Fibroblast of skin of right quadriceps (primary cell): Measurements from ENCODE around the gene HM13.
A peak's percentile ranks its signal among the peaks of the same experiment; 100 is the strongest.
"Not testable (repeated sequence)": the region's sequence is repeated elsewhere in the genome, so short reads cannot be mapped to it uniquely, and the experiment has no call there.

Experiments
- DNase-seq: peaks from one replicate; pipeline ENCODE4 v3.0.0-alpha.2; 2013

Gene HM13

GRCh38 chr20:31514154-31515071 is at the start of gene HM13:
Gene HM13, plus strand, starts transcription at chr20:31514442. Its CDS starts 110 bp downstream, at chr20:31514552.
- peak; percentile 88 for DNase-seq

GRCh38 chr20:31470946-31471345 is 43.3 kb upstream of the HM13 start:
- DNase-seq, result not testable (repeated sequence)

- DNase-seq, result no peak
These were observed 41.6 kb upstream of the HM13 start for GRCh38 chr20:31472395-31473330.

GRCh38 chr20:31473331-31474096 is 40.7 kb upstream of the HM13 start:
- no peak for DNase-seq

- no peak for DNase-seq
These were observed 40.2 kb upstream of the HM13 start for GRCh38 chr20:31474097-31474436.

- DNase-seq, result no peak
These were observed 39.3 kb upstream of the HM13 start, which contains the start of the genes DEFB124 and REM1 for GRCh38 chr20:31474758-31475427. Gene DEFB124, minus strand, starts transcription at chr20:31475127. Its CDS starts 2,114 bp downstream, at chr20:31473013. Gene REM1, plus strand, starts transcription at chr20:31475288. Its CDS starts 1,158 bp downstream, at chr20:31476446.

GRCh38 chr20:31475472-31476293 is 38.6 kb upstream of the HM13 start:
- DNase-seq, result no peak

GRCh38 chr20:31476294-31476585 is 38.0 kb upstream of the HM13 start:
- DNase-seq, result no peak

GRCh38 chr20:31476643-31477215 is 37.5 kb upstream of the HM13 start:
- DNase-seq, result no peak

GRCh38 chr20:31484001-31484400 is 30.2 kb upstream of the HM13 start:
- peak; percentile 19 for DNase-seq

GRCh38 chr20:31485450-31486339 is 28.5 kb upstream of the HM13 start:
- peak; percentile 75 for DNase-seq

GRCh38 chr20:31488115-31488514 is 26.1 kb upstream of the HM13 start:
- no peak for DNase-seq

- no peak for DNase-seq
These were observed 25.1 kb upstream of the HM13 start for GRCh38 chr20:31489152-31489551.

- DNase-seq, result no peak
These were observed 23.5 kb upstream of the HM13 start for GRCh38 chr20:31490752-31491151.

GRCh38 chr20:31494131-31494530 is 20.1 kb upstream of the HM13 start:
- DNase-seq, result peak; percentile 44

- peak; percentile 25 for DNase-seq
These were observed 17.4 kb upstream of the HM13 start for GRCh38 chr20:31496761-31497295.

GRCh38 chr20:31497838-31498540 is 16.3 kb upstream of the HM13 start:
- DNase-seq, result peak; percentile 87

GRCh38 chr20:31500527-31500926 is 13.7 kb upstream of the HM13 start:
- DNase-seq, result no peak
